PC-3 (cell line): ENCODE measurements around the gene BACH2. TPM values are rescaled to one million over a fixed set of nuclear protein-coding genes. Genes with fewer than 3 reads are reported as not detected.

Experiments used
- ATAC-seq: fragments of 200-7000 bp; cut with Tn5 transposase; 2 replicates; pipeline ENCODE4 v1.9.1; 2020; ENCODE audit warnings: mild to moderate bottlenecking, moderate library complexity
- BruUV-seq: library from RNA; stranded (reverse); fragments of 400-500 nt; replicated peaks from 2 replicates; lab custom pipeline; 2021; lab: Mats Ljungman, UMichigan
- CTCF ChIA-PET: fragments of 300-600 bp; sonication (Branson Sonifier 250); formaldehyde crosslinking; loops from one replicate; lab custom pipeline; 2022; ENCODE audit warnings: antibody characterized with exemption; lab: Charles Lee
- POLR2A ChIA-PET: fragments of 300-600 bp; sonication (Branson Sonifier 250); formaldehyde crosslinking; loops from one replicate; lab custom pipeline; 2022; ENCODE audit warnings: antibody characterized with exemption; ENCODE audit not compliant: unreplicated experiment; lab: Charles Lee
- DNase-seq: peaks from one replicate; pipeline ENCODE4 v3.0.0-alpha.2; 2015
- H2AFZ ChIP-seq: fragments of 300-600 bp; sonication (generic); 2 replicates; pipeline ENCODE4 v1.6.0; 2016; ENCODE audit warnings: antibody characterized with exemption, low read length
- H3F3A ChIP-seq: fragments of 300-600 bp; sonication (generic); one replicate; pipeline ENCODE4 v1.6.0; 2017; ENCODE audit warnings: antibody characterized with exemption, low read length, control low read depth, mild to moderate bottlenecking; ENCODE audit not compliant: unreplicated experiment
- H3K27ac ChIP-seq: fragments of 300-600 bp; sonication (generic); 2 replicates; pipeline ENCODE4 v1.5.1; 2016; ENCODE audit warnings: mild to moderate bottlenecking, low read length
- H3K27me3 ChIP-seq: fragments of 300-600 bp; sonication (generic); 2 replicates; pipeline ENCODE4 v1.6.1; 2016; ENCODE audit warnings: low read length, mixed read lengths
- H3K36me3 ChIP-seq: fragments of 300-600 bp; sonication (generic); 2 replicates; pipeline ENCODE4 v1.6.1; 2016; ENCODE audit warnings: low read depth, mixed run types, low read length, mixed read lengths
- H3K4me1 ChIP-seq: fragments of 300-600 bp; sonication (generic); 2 replicates; pipeline ENCODE4 v1.5.1; 2016; ENCODE audit warnings: low read length; ENCODE audit not compliant: insufficient read depth
- H3K4me2 ChIP-seq: fragments of 300-600 bp; sonication (generic); 2 replicates; pipeline ENCODE4 v1.6.0; 2016; ENCODE audit warnings: low read length
- H3K4me3 ChIP-seq: fragments of 300-600 bp; sonication (generic); 2 replicates; pipeline ENCODE4 v1.5.1; 2016; ENCODE audit warnings: mild to moderate bottlenecking, low read length, mixed read lengths
- H3K79me2 ChIP-seq: fragments of 300-600 bp; sonication (generic); 2 replicates; pipeline ENCODE4 v1.6.1; 2017; ENCODE audit warnings: low read length, mixed read lengths
- H3K9ac ChIP-seq: fragments of 300-600 bp; sonication (generic); 2 replicates; pipeline ENCODE4 v1.6.0; 2016; ENCODE audit warnings: mild to moderate bottlenecking, low read length
- H3K9me2 ChIP-seq: fragments of 300-600 bp; sonication (generic); replicated peaks from 2 replicates; pipeline ENCODE4 v1.6.1; 2016; ENCODE audit warnings: mixed run types, low read length, mixed read lengths
- H3K9me3 ChIP-seq: fragments of 300-600 bp; sonication (generic); 2 replicates; pipeline ENCODE4 v1.6.1; 2016; ENCODE audit warnings: low read length, mixed read lengths
- H4K20me1 ChIP-seq: fragments of 300-600 bp; sonication (generic); 2 replicates; pipeline ENCODE4 v1.6.1; 2016; ENCODE audit warnings: low read length, mixed read lengths
- CTCF ChIP-seq: fragments of 300-600 bp; sonication (generic); conservative IDR thresholded peaks from 2 replicates; pipeline ENCODE4 v1.5.1; 2017; ENCODE audit warnings: antibody characterized with exemption, low read depth, mild to moderate bottlenecking, low read length
- EZH2 ChIP-seq: fragments of 300-600 bp; sonication (generic); IDR thresholded peaks from one replicate; pipeline ENCODE4 v1.6.1; 2017; ENCODE audit warnings: antibody characterized with exemption, mild to moderate bottlenecking, low read length; ENCODE audit not compliant: unreplicated experiment
- EZH2phosphoT487 ChIP-seq: fragments of 300-600 bp; sonication (generic); IDR thresholded peaks from 2 replicates; pipeline ENCODE4 v1.6.1; 2018; ENCODE audit warnings: mild to moderate bottlenecking, antibody characterized with exemption, low read length, borderline replicate concordance
- intact Hi-C: fragments of 100-400 bp; cut with micrococcal nuclease; formaldehyde crosslinking; loops from 2 replicates; pipeline ENCODE4 v1.9.0; 2023
- total RNA-seq: library from RNA; depleted of rRNA; stranded (reverse); fragments of >200 nt; gene quantifications from 2 replicates; pipeline ENCODE4 v1.2.3, GENCODE V29; 2014

Gene BACH2
- total RNA-seq, 1 experiment from 2014 or later: 7.0 TPM

- H3K36me3 ChIP-seq: no peaks in the 10 kb centered on the region
- POLR2A ChIA-PET: no interaction called here
Observed at GRCh38 chr6:90179190-90180169, 117.2 kb downstream of the BACH2 start.

GRCh38 chr6:90178384-90178855 lies 118.2 kb downstream of the BACH2 start:
- Histone ChIP-seq H3K27me3 (no peaks in the 10 kb centered on the region), H3K4me2 (no peak overlapping the region), H3K9ac (no peak overlapping the region), H3K27ac (no peak overlapping the region), H3F3A (no peaks in the 10 kb centered on the region), H3K4me1 (no peaks in the 10 kb centered on the region), H3K79me2 (no peaks in the 10 kb centered on the region), H4K20me1 (no peaks in the 10 kb centered on the region), H3K36me3 (no peaks in the 10 kb centered on the region), H3K4me3 (no peak overlapping the region), H3K9me3 (no peaks in the 10 kb centered on the region), H3K9me2 (no peaks in the 10 kb centered on the region), H2AFZ (no peak overlapping the region)
- BruUV-seq: no TSS peak
- intact Hi-C loops: loop anchor here (2.0 to 10.0 kb wide), 2 partner anchors 208 to 234 kb away; no protein-coding TSS in a partner anchor
- ChIA-PET CTCF (no interaction called here), POLR2A (no interaction called here)
- ATAC-seq (no peak), DNase-seq (no peak)
- TF ChIP-seq CTCF (no peak), EZH2phosphoT487 (no peak), EZH2 (no peak)

More at GRCh38 chr6:90179190-90180169, 117.2 kb downstream of the BACH2 start:
- Histone ChIP-seq H3K9me3 (no peaks in the 10 kb centered on the region), H3F3A (no peaks in the 10 kb centered on the region), H3K9me2 (no peaks in the 10 kb centered on the region), H3K27me3 (no peaks in the 10 kb centered on the region), H2AFZ (no peak overlapping the region), H3K9ac (no peak overlapping the region), H3K4me2 (no peak overlapping the region), H3K4me3 (no peak overlapping the region), H3K27ac (no peak overlapping the region), H3K4me1 (no peaks in the 10 kb centered on the region), H3K79me2 (no peaks in the 10 kb centered on the region), H4K20me1 (no peaks in the 10 kb centered on the region)
- CTCF ChIA-PET: interaction anchor here (0.6 kb wide), 1 partner anchor 301 kb away, joined by 3 read pairs; no protein-coding TSS in a partner anchor
- intact Hi-C loops: loop anchor here (2.0 to 10.0 kb wide), 2 partner anchors 209 to 235 kb away; no protein-coding TSS in a partner anchor
- no TSS peak for BruUV-seq
- TF ChIP-seq EZH2 (no peak), CTCF (peak; percentile 71)
- ATAC-seq: no peak
- peak; percentile 35 for DNase-seq
